MCF 10A (cell line): ENCODE data around the gene CWC25. TPM values are rescaled to one million over a fixed set of nuclear protein-coding genes. Genes with fewer than 3 reads are reported as not detected.

Source experiments
- BruUV-seq: library from RNA; stranded (reverse); fragments of 400-500 nt; replicated peaks from 2 replicates; lab custom pipeline; 2021; lab: Mats Ljungman, UMichigan
- CTCF ChIA-PET: fragments of 300-600 bp; sonication (Branson Sonifier 250); formaldehyde crosslinking; extraction: SDS; loops from one replicate; lab custom pipeline; 2021; ENCODE audit warnings: antibody characterized with exemption, inconsistent platforms; lab: Yijun Ruan, JAX
- POLR2A ChIA-PET: fragments of 300-600, 350-650 bp; sonication (Branson Sonifier 250); formaldehyde crosslinking; extraction: SDS; loops from one replicate; lab custom pipeline; 2020; ENCODE audit warnings: antibody characterized with exemption, inconsistent platforms; lab: Yijun Ruan, JAX
- DNase-seq: peaks from one replicate; pipeline ENCODE4 v3.0.0-alpha.2; 2018; ENCODE audit not compliant: unreplicated experiment
- H3K27ac Mint-ChIP-seq: one replicate; pipeline ENCODE4 v1.8.0; 2022; ENCODE audit warnings: mild to moderate bottlenecking, low read depth, mixed read lengths; ENCODE audit not compliant: unreplicated experiment
- H3K27me3 Mint-ChIP-seq: one replicate; pipeline ENCODE4 v1.8.0; 2022; ENCODE audit warnings: mixed read lengths; ENCODE audit not compliant: insufficient read depth, unreplicated experiment
- H3K36me3 Mint-ChIP-seq: one replicate; pipeline ENCODE4 v1.8.0; 2022; ENCODE audit warnings: mild to moderate bottlenecking, moderate library complexity, mixed read lengths; ENCODE audit not compliant: insufficient read depth, unreplicated experiment
- H3K4me1 Mint-ChIP-seq: one replicate; pipeline ENCODE4 v1.8.0; 2022; ENCODE audit warnings: mixed read lengths; ENCODE audit not compliant: insufficient read depth, unreplicated experiment
- H3K4me3 Mint-ChIP-seq: one replicate; pipeline ENCODE4 v1.8.0; 2022; ENCODE audit warnings: mild to moderate bottlenecking, moderate library complexity, mixed read lengths; ENCODE audit not compliant: unreplicated experiment
- H3K9me3 Mint-ChIP-seq: one replicate; pipeline ENCODE4 v1.8.0; 2022; ENCODE audit warnings: mixed read lengths; ENCODE audit not compliant: unreplicated experiment
- CTCF ChIP-seq: fragments of 200-600 bp; IDR thresholded peaks from one replicate; pipeline ENCODE4 v1.8.0; 2022; ENCODE audit warnings: antibody characterized with exemption, mild to moderate bottlenecking; ENCODE audit not compliant: unreplicated experiment
- intact Hi-C: fragments of 100-400 bp; cut with micrococcal nuclease; formaldehyde crosslinking; loops from 2 replicates; pipeline ENCODE4 v1.14.1; 2022
- total RNA-seq: library from RNA; stranded (reverse); gene quantifications from 2 replicates; pipeline ENCODE4 v1.2.3, GENCODE V29; 2022

CWC25 gene
- total RNA-seq, 1 experiment from 2014 or later: 23.4 TPM

GRCh38 chr17:38797828-38798227 is 27.3 kb downstream of the CWC25 start:
- DNase-seq: no peak
- peaks cover 36% of the 10 kb centered on the region for H3K4me1 Mint-ChIP-seq
- no TSS peak for BruUV-seq
- H3K4me3 Mint-ChIP-seq: peak overlapping the region; percentile 98
- no peak for TF ChIP-seq CTCF
- intact Hi-C loops: no loop called here
- peaks cover 55% of the 10 kb centered on the region for H3K36me3 Mint-ChIP-seq
- no peaks in the 10 kb centered on the region for H3K27me3 Mint-ChIP-seq
- no peaks in the 10 kb centered on the region for H3K9me3 Mint-ChIP-seq
- POLR2A ChIA-PET: interaction anchor here (0.6 to 3.5 kb wide), 9 partner anchors 23 to 95 kb away, joined by 3 to 34 read pairs (median 6); partner anchors contain the start of genes PSMB3 and RPL23
- CTCF ChIA-PET: interaction anchor here (0.6 to 0.8 kb wide), 2 partner anchors 8 to 44 kb away, joined by 3 read pairs; no protein-coding TSS in a partner anchor
- H3K27ac Mint-ChIP-seq: peak overlapping the region; percentile 57

- Mint-ChIP-seq H3K4me1 (peaks cover 36% of the 10 kb centered on the region), H3K27me3 (no peaks in the 10 kb centered on the region), H3K9me3 (no peaks in the 10 kb centered on the region), H3K27ac (peak overlapping the region; percentile 57), H3K36me3 (peaks cover 52% of the 10 kb centered on the region), H3K4me3 (peak overlapping the region; percentile 98)
- DNase-seq: peak; percentile 9
- TF ChIP-seq CTCF: no peak
- intact Hi-C loops: no loop called here
- ChIA-PET POLR2A (interaction anchor here (0.6 to 3.5 kb wide), 7 partner anchors 10 to 410 kb away, joined by 3 to 34 read pairs (median 5); partner anchors contain the start of genes PSMB3 and RPL23), CTCF (no interaction called here)
- BruUV-seq: no TSS peak
These were observed 28.0 kb downstream of the CWC25 start for GRCh38 chr17:38797158-38797490.

GRCh38 chr17:38796451-38797157 is 28.5 kb downstream of the CWC25 start:
- Mint-ChIP-seq H3K4me1 (peaks cover 36% of the 10 kb centered on the region), H3K27ac (peak overlapping the region; percentile 57), H3K9me3 (no peaks in the 10 kb centered on the region), H3K4me3 (peak overlapping the region; percentile 98), H3K27me3 (no peaks in the 10 kb centered on the region), H3K36me3 (peaks cover 52% of the 10 kb centered on the region)
- DNase-seq: no peak
- intact Hi-C loops: no loop called here
- no peak for TF ChIP-seq CTCF
- ChIA-PET POLR2A (interaction anchor here (0.6 to 3.5 kb wide), 6 partner anchors 9 to 410 kb away, joined by 3 to 34 read pairs (median 6); partner anchors contain the start of genes PSMB3 and RPL23), CTCF (no interaction called here)
- no TSS peak for BruUV-seq

- ChIA-PET POLR2A (interaction anchor here (1.1 kb wide), 1 partner anchor 19 kb away, joined by 3 read pairs; no protein-coding TSS in a partner anchor), CTCF (no interaction called here)
- BruUV-seq: no TSS peak
- H3K27me3 Mint-ChIP-seq: no peaks in the 10 kb centered on the region
- H3K27ac Mint-ChIP-seq: no peak overlapping the region
- no peak for DNase-seq
- no peak overlapping the region for H3K4me3 Mint-ChIP-seq
- H3K9me3 Mint-ChIP-seq: no peaks in the 10 kb centered on the region
- H3K4me1 Mint-ChIP-seq: peaks cover 27% of the 10 kb centered on the region
- intact Hi-C loops: no loop called here
- H3K36me3 Mint-ChIP-seq: peaks cover 39% of the 10 kb centered on the region
- TF ChIP-seq CTCF: no peak
These were observed 30.9 kb downstream of the CWC25 start for GRCh38 chr17:38794221-38794620.
